Central memory CD8-positive, alpha-beta T cell (primary cell): ENCODE data around the gene NPAS2.
A peak's percentile ranks its signal among the peaks of the same experiment; 100 is the strongest.

Experiments used
- ATAC-seq: fragments of 150-1000 bp; cut with Tn5 transposase; replicated peaks from 2 replicates; pipeline ENCODE4 v1.10.0; 2022; ENCODE audit warnings: mild to moderate bottlenecking, moderate FRiP score, moderate number of reproducible peaks; ENCODE audit not compliant: poor library complexity, severe bottlenecking; ENCODE audit errors: extremely low read depth
- DNase-seq, 2 donors: peaks; one replicate each; pipeline ENCODE4 v3.0.0; 2021; ENCODE audit warnings: low spot score in 2 of 2
- H3K27ac Mint-ChIP-seq: one replicate; pipeline ENCODE4 v1.8.0; 2022; ENCODE audit warnings: low read depth, mild to moderate bottlenecking, moderate library complexity, mixed read lengths
- H3K27me3 Mint-ChIP-seq: one replicate; pipeline ENCODE4 v1.8.0; 2022; ENCODE audit warnings: mixed read lengths
- H3K36me3 Mint-ChIP-seq: one replicate; pipeline ENCODE4 v1.8.0; 2022; ENCODE audit warnings: mild to moderate bottlenecking, moderate library complexity, mixed read lengths; ENCODE audit not compliant: insufficient read depth
- H3K4me1 Mint-ChIP-seq: one replicate; pipeline ENCODE4 v1.8.0; 2022; ENCODE audit warnings: mixed read lengths
- H3K4me3 Mint-ChIP-seq: one replicate; pipeline ENCODE4 v1.8.0; 2022; ENCODE audit warnings: mild to moderate bottlenecking, moderate library complexity, mixed read lengths
- H3K9me3 Mint-ChIP-seq: one replicate; pipeline ENCODE4 v1.8.0; 2022; ENCODE audit warnings: mixed read lengths

The NPAS2 gene

GRCh38 chr2:100940766-100941645 lies 121.1 kb downstream of the NPAS2 start:
- peak overlapping the region; percentile 90 for H3K27ac Mint-ChIP-seq
- peak; percentile 34 for ATAC-seq
- DNase-seq = no peak

DNA sequence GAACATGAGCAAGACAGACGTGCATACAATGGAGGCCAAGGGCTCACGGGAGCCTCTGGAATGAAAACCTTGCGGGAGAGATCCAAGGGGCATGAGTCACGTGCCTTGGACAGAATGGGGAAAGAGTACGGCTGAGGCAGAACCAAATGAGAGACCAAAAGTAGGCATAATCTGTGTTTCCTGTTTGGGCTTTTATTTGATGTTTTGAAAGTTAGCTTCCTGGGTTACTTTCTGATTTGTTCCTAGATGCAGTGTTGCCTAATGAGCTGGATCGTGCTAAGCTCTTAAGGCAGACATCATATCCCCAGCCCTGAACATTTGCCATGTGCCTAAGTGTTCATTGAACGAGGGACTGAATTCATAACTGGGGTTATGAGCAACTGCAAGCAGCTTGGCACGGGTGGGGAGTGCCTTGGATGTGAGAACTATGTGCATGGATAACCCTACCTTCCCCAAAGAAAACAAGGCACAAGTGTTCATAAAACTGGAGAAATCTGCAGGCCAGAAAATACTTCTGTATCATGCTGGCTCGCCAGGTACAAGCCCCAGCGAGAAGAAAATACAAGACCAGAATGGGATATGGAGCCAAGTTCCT lies 121.8 kb downstream of the NPAS2 start:
- Mint-ChIP-seq H3K4me1 (peaks cover 22% of the 10 kb centered on the region), H3K4me3 (peak overlapping the region; percentile 71), H3K9me3 (no peaks in the 10 kb centered on the region), H3K27me3 (peaks cover 12% of the 10 kb centered on the region), H3K36me3 (peaks cover 3% of the 10 kb centered on the region), H3K27ac (peak overlapping the region; percentile 90)
- no peak for ATAC-seq
- DNase-seq = no peak

More at GRCh38 chr2:100940766-100941645, 121.1 kb downstream of the NPAS2 start:
- Mint-ChIP-seq H3K9me3 (no peaks in the 10 kb centered on the region), H3K27me3 (peaks cover 5% of the 10 kb centered on the region), H3K36me3 (peaks cover 3% of the 10 kb centered on the region), H3K4me3 (peak overlapping the region; percentile 71), H3K4me1 (peaks cover 22% of the 10 kb centered on the region)

- Mint-ChIP-seq H3K4me3 (no peak overlapping the region), H3K27ac (no peak overlapping the region), H3K9me3 (no peaks in the 10 kb centered on the region), H3K4me1 (peaks cover 22% of the 10 kb centered on the region), H3K36me3 (peaks cover 3% of the 10 kb centered on the region), H3K27me3 (peaks cover 15% of the 10 kb centered on the region)
- DNase-seq (no peak), ATAC-seq (no peak)
These were observed 124.9 kb downstream of the NPAS2 start for GRCh38 chr2:100944617-100945432.

DNA sequence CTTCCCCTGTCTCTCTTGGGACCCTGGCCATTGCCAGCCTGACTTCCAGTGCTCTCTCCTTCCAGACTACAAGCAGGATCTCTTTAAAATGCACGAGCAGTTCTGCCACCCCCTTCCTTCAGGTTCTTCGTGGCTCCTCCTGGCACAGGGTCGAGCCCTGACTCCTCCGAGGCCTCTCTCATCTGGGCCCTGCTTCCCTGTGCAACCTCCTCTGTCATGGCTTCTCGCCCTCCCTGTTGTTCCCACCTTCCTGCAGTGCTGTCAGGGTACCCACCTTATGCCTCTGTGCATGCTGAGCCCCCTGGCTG lies 125.4 kb downstream of the NPAS2 start:
- peaks cover 22% of the 10 kb centered on the region for H3K4me1 Mint-ChIP-seq
- H3K27me3 Mint-ChIP-seq = peaks cover 15% of the 10 kb centered on the region
- no peak for ATAC-seq
- no peaks in the 10 kb centered on the region for H3K9me3 Mint-ChIP-seq
- H3K36me3 Mint-ChIP-seq = peaks cover 3% of the 10 kb centered on the region
- H3K27ac Mint-ChIP-seq = no peak overlapping the region
- no peak for DNase-seq
- no peak overlapping the region for H3K4me3 Mint-ChIP-seq

- H3K4me3 Mint-ChIP-seq = no peak overlapping the region
- H3K27me3 Mint-ChIP-seq = peaks cover 15% of the 10 kb centered on the region
- peaks cover 3% of the 10 kb centered on the region for H3K36me3 Mint-ChIP-seq
- peaks cover 15% of the 10 kb centered on the region for H3K4me1 Mint-ChIP-seq
- ATAC-seq (no peak), DNase-seq (no peak)
- no peaks in the 10 kb centered on the region for H3K9me3 Mint-ChIP-seq
- no peak overlapping the region for H3K27ac Mint-ChIP-seq
These were observed 126.1 kb downstream of the NPAS2 start for GRCh38 chr2:100945930-100946607.

GRCh38 chr2:100948942-100949811 lies 129.2 kb downstream of the NPAS2 start:
- DNase-seq = no peak
- H3K4me3 Mint-ChIP-seq = no peak overlapping the region

GRCh38 chr2:100952512-100952911 lies 132.6 kb downstream of the NPAS2 start:
- Mint-ChIP-seq H3K27me3 (no peaks in the 10 kb centered on the region), H3K9me3 (no peaks in the 10 kb centered on the region), H3K36me3 (no peaks in the 10 kb centered on the region), H3K27ac (no peak overlapping the region), H3K4me3 (no peak overlapping the region), H3K4me1 (no peaks in the 10 kb centered on the region)
- no peak for DNase-seq
- ATAC-seq = no peak

More at GRCh38 chr2:100948942-100949811, 129.2 kb downstream of the NPAS2 start:
- Mint-ChIP-seq H3K27me3 (peaks cover 15% of the 10 kb centered on the region), H3K27ac (no peak overlapping the region), H3K9me3 (no peaks in the 10 kb centered on the region), H3K36me3 (no peaks in the 10 kb centered on the region), H3K4me1 (no peaks in the 10 kb centered on the region)
- ATAC-seq = no peak

DNA sequence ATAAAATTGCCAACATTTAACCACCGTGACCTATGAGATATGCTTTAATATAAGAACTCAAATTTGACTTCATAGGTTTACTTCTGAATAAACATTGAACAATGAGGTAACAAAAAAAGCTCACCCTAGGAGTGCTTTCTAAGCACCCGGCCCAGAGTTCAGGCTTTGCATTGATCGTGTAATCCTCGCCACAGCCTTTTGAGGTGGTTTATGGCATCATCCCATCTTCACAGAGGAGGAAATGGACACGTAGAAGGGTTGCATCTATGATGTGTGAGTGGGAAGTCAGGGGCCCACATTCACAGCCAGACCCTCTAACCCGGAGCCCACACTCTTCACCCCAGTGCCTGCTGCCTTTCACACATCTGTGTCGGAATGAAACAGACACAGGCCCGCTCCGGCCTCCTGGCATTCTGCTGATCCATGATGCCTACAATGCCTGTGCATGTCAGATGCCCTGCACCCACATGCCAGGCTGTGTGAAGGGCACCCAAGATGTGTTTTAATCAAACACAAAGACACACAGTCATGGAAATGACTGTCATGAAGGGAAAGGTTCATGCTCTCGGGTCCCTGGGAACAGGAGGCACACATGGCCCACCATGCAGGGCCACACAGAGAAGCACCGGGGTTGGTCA lies 133.6 kb downstream of the NPAS2 start:
- H3K4me3 Mint-ChIP-seq = no peak overlapping the region

DNA sequence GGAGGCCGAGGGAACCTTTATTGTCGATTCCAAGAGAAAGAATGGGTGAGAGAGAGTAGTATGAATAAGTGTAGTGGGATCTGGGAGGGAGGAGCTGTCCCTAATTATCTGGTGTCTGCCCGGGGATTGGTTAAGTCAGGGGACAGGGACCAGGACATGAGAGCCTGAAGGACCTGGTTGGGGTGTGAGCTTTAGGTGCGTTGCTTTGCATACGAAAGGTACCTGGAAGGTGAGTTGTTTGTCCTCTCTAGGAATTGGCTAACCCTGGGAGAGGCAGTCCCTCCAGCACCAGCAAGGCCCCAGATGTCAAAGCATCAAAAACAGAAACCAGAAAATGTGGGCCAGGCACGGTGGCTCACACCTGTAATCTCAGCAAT lies 134.1 kb downstream of the NPAS2 start:
- H3K4me1 Mint-ChIP-seq = no peaks in the 10 kb centered on the region
- ATAC-seq (no peak), DNase-seq (no peak)
- no peaks in the 10 kb centered on the region for H3K27me3 Mint-ChIP-seq
- no peaks in the 10 kb centered on the region for H3K9me3 Mint-ChIP-seq
- no peak overlapping the region for H3K27ac Mint-ChIP-seq
- H3K36me3 Mint-ChIP-seq = no peaks in the 10 kb centered on the region
- no peak overlapping the region for H3K4me3 Mint-ChIP-seq

More for the DNA sequence above, 133.6 kb downstream of the NPAS2 start:
- Mint-ChIP-seq H3K4me1 (no peaks in the 10 kb centered on the region), H3K27ac (no peak overlapping the region), H3K36me3 (no peaks in the 10 kb centered on the region), H3K9me3 (no peaks in the 10 kb centered on the region), H3K27me3 (no peaks in the 10 kb centered on the region)
- no peak for ATAC-seq
- no peak for DNase-seq

DNA sequence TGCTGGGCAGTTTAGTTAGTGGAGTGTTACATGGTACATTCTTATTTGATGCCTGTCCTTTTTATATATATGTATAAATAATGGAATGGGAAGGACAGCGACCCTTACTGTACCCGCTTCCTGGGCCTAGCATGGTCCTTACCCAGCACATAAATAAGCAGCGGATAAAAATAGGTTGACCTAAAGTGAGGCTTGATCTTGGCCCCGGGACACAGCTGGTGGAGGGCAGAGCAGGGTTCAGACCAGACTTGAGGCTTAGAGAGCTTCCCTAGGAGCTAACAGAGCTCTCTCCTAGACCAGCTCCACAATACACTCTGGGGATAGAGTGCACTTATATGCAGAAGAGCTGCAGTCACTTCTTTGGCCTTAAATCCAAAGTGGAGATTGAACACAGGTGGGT lies 135.3 kb downstream of the NPAS2 start:
- no peak for ATAC-seq

DNA sequence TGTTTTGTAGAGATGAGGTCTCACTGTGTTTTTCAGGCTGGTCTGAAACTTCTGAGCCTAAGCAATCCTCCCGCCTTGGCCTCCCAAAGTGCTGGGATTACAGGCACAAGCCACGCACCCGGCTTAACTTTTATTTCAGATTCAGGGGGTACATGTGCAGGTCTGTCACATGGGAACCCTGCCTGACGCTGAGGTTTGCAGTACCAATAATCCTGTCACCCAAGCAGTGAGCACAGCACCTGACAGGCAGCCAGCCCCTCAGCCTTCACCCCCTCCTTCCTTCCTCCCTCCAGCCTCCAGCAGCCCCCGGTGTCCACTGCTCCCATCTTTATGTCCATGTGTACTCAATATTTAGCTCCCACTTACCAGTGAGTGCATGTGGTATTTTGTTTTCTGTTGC lies 136.1 kb downstream of the NPAS2 start:
- H3K4me1 Mint-ChIP-seq = no peaks in the 10 kb centered on the region
- no peaks in the 10 kb centered on the region for H3K36me3 Mint-ChIP-seq
- no peaks in the 10 kb centered on the region for H3K27me3 Mint-ChIP-seq
- no peak for ATAC-seq
- no peak for DNase-seq
- H3K27ac Mint-ChIP-seq = no peak overlapping the region
- H3K4me3 Mint-ChIP-seq = no peak overlapping the region
- H3K9me3 Mint-ChIP-seq = no peaks in the 10 kb centered on the region

More for the DNA sequence above, 135.3 kb downstream of the NPAS2 start:
- DNase-seq = no peak
- Mint-ChIP-seq H3K36me3 (no peaks in the 10 kb centered on the region), H3K27ac (no peak overlapping the region), H3K4me3 (no peak overlapping the region), H3K4me1 (no peaks in the 10 kb centered on the region), H3K27me3 (no peaks in the 10 kb centered on the region), H3K9me3 (no peaks in the 10 kb centered on the region)
